ENCODE measurements around the gene GTF2H2C.
"Not testable (repeated sequence)": the region's sequence is repeated elsewhere in the genome, so short reads cannot be mapped to it uniquely, and the experiment has no call there.

The GTF2H2C gene

GRCh38 chr5:69631879-69632278 lies 71.9 kb downstream of the GTF2H2C start:
- H3K4me1 ChIP-seq (ENCODE audit: control insufficient read depth in 2 of 2, insufficient read depth in 2 of 2, low read length in 2 of 2); H3K9me3 ChIP-seq (ENCODE audit: control insufficient read depth in 2 of 2, low read length in 2 of 2); H3K27me3 ChIP-seq (ENCODE audit: control insufficient read depth in 2 of 2, insufficient read depth in 2 of 2, low read length in 2 of 2); H3K4me3 ChIP-seq (ENCODE audit: low read length in 2 of 2); H3K36me3 ChIP-seq (ENCODE audit: control insufficient read depth in 2 of 2, insufficient read depth in 2 of 2, low read length in 2 of 2); H3K27ac ChIP-seq (ENCODE audit: low read depth in 2 of 2, low read length in 2 of 2); H3K9ac ChIP-seq (ENCODE audit: low read depth in 1 of 2, low read length in 2 of 2): not testable (repeated sequence)

Data from mucosa of rectum (tissue), 2 donors.